Tibial nerve (tissue), 3 donors: ENCODE data around the gene NENF.

Experiments used
- POLR2A ChIP-seq, 2 donors: fragments of 450-650 bp; IDR thresholded peaks; one replicate each; pipeline ENCODE4 v1.6.1; 2017; ENCODE audit warnings: antibody characterized with exemption in 2 of 2, mild to moderate bottlenecking in 2 of 2, moderate library complexity in 2 of 2
- TF ChIP-seq, protein P1 (sequence below), 5 experiments: fragments of 200-600 bp in 3 of 5; fragments of 450-650 bp in 2 of 5; sonication (generic) in 3 of 5; IDR thresholded peaks; one replicate each; pipeline ENCODE4 v1.5.1; 2016 to 2019; ENCODE audit warnings: antibody characterized with exemption in 5 of 5, mild to moderate bottlenecking in 3 of 5, moderate library complexity in 2 of 5

- TF ChIP-seq, protein P1, sequence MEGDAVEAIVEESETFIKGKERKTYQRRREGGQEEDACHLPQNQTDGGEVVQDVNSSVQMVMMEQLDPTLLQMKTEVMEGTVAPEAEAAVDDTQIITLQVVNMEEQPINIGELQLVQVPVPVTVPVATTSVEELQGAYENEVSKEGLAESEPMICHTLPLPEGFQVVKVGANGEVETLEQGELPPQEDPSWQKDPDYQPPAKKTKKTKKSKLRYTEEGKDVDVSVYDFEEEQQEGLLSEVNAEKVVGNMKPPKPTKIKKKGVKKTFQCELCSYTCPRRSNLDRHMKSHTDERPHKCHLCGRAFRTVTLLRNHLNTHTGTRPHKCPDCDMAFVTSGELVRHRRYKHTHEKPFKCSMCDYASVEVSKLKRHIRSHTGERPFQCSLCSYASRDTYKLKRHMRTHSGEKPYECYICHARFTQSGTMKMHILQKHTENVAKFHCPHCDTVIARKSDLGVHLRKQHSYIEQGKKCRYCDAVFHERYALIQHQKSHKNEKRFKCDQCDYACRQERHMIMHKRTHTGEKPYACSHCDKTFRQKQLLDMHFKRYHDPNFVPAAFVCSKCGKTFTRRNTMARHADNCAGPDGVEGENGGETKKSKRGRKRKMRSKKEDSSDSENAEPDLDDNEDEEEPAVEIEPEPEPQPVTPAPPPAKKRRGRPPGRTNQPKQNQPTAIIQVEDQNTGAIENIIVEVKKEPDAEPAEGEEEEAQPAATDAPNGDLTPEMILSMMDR (IDR thresholded peaks at IDR 0.05), result no peak
- TF ChIP-seq POLR2A (IDR thresholded peaks at IDR 0.05), result no peak
Measured at GRCh38 chr1:212466437-212466836, 33.7 kb downstream of the NENF start.
